ENCODE measurements around the gene PI4KA.

DNA sequence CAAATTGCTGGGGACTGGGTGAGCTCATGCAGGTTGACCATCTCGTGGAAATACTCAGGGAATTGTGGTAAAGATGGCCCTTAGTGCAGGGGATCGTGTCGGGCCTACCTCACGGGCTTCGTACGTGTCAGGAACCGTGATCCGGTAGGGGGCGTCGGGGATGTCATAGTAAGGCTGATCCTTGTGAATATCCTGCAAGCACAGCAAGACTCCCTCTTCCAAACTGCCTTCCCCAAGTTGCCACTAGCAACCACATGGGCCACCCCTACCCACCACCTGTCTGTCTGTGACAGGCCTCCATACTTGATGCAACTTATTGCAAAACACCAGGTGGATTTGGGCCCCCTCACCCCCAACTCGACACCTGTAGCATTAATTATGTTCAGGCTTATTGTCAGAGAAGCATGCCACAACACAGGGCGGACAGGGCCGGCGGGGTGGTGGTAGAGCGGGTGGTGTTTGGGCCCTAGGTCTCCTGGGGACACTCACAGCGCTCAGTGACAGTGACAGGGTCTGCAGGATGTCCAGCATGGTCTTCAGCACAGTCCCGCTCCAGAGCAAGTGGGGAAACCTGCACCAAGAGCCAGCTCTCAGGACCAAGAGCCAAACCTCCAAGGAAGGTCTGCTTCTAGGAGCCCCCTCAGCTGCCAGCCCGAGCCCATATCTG lies 107.3 kb downstream of the PI4KA start:
- TF ChIP-seq POLR2AphosphoS5 (IDR thresholded peaks at IDR 0.05): no peak
- TF ChIP-seq, protein P1, sequence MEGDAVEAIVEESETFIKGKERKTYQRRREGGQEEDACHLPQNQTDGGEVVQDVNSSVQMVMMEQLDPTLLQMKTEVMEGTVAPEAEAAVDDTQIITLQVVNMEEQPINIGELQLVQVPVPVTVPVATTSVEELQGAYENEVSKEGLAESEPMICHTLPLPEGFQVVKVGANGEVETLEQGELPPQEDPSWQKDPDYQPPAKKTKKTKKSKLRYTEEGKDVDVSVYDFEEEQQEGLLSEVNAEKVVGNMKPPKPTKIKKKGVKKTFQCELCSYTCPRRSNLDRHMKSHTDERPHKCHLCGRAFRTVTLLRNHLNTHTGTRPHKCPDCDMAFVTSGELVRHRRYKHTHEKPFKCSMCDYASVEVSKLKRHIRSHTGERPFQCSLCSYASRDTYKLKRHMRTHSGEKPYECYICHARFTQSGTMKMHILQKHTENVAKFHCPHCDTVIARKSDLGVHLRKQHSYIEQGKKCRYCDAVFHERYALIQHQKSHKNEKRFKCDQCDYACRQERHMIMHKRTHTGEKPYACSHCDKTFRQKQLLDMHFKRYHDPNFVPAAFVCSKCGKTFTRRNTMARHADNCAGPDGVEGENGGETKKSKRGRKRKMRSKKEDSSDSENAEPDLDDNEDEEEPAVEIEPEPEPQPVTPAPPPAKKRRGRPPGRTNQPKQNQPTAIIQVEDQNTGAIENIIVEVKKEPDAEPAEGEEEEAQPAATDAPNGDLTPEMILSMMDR (IDR thresholded peaks at IDR 0.05): no peak

Data from prostate gland (tissue), 2 donors.